ENCODE results near the gene ADA.

Gene ADA

DNA sequence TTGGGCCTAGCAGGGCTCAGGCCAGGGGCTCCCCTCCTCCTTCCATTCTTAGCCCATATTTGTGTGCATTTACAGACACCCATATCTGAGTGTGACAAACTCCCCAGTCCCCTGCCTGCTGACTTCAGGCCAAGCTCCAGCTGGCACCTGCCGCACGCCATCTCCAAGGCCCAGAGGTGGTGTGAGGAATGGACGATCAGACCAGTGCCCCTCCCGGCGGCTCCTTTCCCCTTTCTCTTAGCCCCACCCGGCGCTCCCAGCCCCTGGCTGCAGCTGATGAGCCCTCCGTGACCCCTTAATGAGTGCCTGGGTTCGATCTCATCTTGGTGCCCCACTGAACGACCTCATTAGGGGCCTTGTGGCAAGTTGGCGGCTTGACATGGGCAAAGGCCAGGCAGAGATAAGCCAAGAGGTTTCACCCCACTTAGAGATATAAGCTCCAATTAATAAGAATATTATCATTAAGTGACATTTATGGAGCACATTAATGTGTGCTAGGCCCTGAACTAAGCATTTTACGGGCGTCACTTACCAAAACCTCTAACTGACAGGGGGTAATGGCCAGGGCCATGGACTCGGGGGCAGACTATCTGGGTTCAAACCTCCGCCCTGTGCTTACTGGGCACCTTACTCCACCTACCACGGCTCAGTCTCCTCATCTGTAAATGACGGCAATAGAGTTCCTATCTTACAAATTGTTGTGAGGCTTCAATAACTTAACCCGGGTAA is 17.5 kb downstream of the ADA start:
- Mint-ChIP-seq H3K36me3 (ENCODE audit: insufficient read depth) (peaks cover 34% of the 10 kb centered on the region), H3K4me1 (ENCODE audit: low read depth in 2 of 2) (peaks cover 3 to 6% of the 10 kb centered on the region in 2 donors), H3K27ac (no peak overlapping the region), H3K27me3 (no peaks in the 10 kb centered on the region), H3K4me3 (no peak overlapping the region), H3K9me3 (no peaks in the 10 kb centered on the region)
- DNase-seq (no peak), ATAC-seq (replicated peaks) (no peak)

DNA sequence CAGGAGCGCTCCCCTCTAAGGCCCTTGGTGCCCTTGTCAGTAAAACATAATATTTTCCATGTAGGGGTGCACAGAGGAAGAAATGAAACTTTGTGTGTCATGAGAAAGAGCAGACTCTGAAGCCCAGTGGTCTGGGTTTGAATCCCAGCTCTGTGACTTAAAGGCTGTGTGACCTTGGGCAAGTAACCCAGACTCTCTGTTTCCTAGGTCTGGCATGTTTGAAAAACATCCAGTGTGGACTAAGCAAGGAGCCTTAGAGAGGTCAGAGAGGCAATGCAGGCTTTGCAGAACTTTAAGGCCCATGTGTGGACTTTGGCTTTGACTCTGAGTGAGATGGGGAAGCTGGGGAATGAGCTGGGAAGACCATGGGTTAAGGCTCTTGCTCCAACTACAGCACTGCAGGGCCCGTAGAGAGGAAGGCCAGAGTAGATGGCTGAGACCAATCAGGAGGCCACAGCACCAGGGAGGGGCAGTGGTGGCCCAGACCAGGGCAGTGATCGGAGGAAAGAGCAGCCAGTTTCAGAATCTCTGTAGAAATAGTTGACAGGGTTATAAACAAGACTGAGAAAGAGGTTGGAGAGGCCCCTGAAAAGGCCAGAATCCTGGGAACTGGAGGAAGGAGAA is 18.2 kb downstream of the ADA start:
- no peak for DNase-seq
- no peak for ATAC-seq (replicated peaks)
- Mint-ChIP-seq H3K27me3 (no peaks in the 10 kb centered on the region), H3K4me3 (no peak overlapping the region), H3K36me3 (ENCODE audit: insufficient read depth) (peaks cover 38% of the 10 kb centered on the region), H3K4me1 (ENCODE audit: low read depth in 2 of 2) (no peaks in the 10 kb centered on the region), H3K9me3 (no peaks in the 10 kb centered on the region), H3K27ac (no peak overlapping the region)

DNA sequence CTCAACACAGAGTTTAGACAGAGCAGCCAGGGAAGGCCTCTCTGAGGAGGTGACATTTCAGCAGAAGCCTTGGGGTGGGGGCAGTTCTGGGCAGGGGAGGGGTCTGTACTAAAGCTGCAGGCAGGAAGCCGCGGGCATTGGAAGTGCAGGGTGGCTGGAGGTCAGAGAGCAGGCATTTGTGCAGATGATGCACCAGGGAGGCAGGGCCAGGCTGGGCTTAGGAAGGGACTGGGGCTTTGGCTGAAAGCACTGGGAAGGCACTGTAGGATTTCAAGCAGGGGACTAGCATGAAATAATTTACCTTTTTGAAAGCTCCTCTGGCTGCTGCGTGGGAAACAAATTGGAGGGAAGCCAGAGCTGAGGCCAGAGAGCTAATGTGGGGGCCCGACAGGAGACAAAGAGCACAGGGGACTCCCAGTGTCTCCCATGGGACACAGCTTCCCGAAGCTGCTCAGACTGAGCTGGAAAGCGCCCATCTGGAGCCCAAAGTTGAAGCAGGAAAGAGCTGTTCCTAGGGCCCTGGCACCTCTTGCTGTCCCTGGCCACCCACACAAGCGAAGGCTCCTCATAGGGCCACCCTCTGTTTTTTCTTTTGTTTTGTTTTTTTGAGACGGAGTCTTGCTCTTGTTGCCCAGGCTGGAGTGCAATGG is 19.3 kb downstream of the ADA start:
- ATAC-seq (replicated peaks): no peak
- Mint-ChIP-seq H3K4me3 (no peak overlapping the region), H3K27ac (peak overlapping the region; percentile 44 to 90), H3K9me3 (no peaks in the 10 kb centered on the region), H3K4me1 (ENCODE audit: low read depth in 2 of 2) (peaks cover 0 to 2% of the 10 kb centered on the region in 2 donors), H3K36me3 (ENCODE audit: insufficient read depth) (peaks cover 38% of the 10 kb centered on the region), H3K27me3 (no peaks in the 10 kb centered on the region)
- no peak for DNase-seq

DNA sequence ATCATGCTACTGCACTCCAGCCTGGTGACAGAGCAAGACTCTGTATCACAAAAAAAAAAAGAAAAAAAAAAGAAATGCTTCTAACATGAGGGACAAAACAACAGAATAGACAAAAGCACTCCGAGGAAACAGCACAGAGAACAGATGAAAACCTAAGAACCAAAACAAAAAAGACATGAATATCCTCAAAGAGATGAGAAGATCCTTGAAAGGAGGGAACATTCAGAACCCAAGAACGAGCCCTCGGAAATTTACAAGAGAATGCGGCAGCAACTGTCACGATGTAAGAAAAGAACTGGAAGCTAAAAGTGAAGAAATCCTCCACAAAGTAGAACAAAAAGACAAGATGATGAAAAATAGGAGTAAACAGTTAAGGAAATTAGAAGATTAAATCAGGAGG is 21.2 kb downstream of the ADA start:
- Mint-ChIP-seq H3K9me3 (no peaks in the 10 kb centered on the region), H3K36me3 (ENCODE audit: insufficient read depth) (peaks cover 35% of the 10 kb centered on the region), H3K27ac (peak overlapping the region in 1 of 2 donors; percentile 2), H3K4me3 (no peak overlapping the region), H3K27me3 (no peaks in the 10 kb centered on the region), H3K4me1 (ENCODE audit: low read depth in 2 of 2) (peaks cover 0 to 4% of the 10 kb centered on the region in 2 donors)
- ATAC-seq (replicated peaks) (no peak), DNase-seq (no peak)

DNA sequence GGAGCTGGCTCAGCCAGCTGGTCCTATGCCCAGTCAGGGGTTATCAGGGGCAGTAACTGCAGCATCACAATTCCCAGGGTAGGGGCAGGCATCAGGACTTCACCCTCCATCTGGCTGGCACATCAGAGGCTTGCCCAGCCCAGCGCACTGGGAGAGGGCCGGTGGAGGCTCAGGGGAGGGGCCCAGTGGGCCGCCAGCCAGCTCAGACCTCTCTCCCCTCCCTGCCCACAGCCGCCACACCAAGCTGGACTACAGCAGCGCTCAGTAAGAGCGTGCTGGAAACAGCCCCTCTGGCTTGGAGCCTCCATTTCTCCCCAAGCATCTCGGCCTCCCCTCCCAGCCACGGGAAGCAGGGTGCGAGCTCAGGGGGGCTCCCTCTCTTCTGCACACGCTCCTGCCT is 22.0 kb downstream of the ADA start:
- peak overlapping the region in 1 of 2 donors; percentile 2 for H3K27ac Mint-ChIP-seq
- peaks cover 0 to 4% of the 10 kb centered on the region in 2 donors for H3K4me1 Mint-ChIP-seq (ENCODE audit: low read depth in 2 of 2)
- no peak overlapping the region for H3K4me3 Mint-ChIP-seq
- H3K27me3 Mint-ChIP-seq: no peaks in the 10 kb centered on the region
- no peaks in the 10 kb centered on the region for H3K9me3 Mint-ChIP-seq
- DNase-seq (no peak), ATAC-seq (replicated peaks) (no peak)
- peaks cover 35% of the 10 kb centered on the region for H3K36me3 Mint-ChIP-seq (ENCODE audit: insufficient read depth)

DNA sequence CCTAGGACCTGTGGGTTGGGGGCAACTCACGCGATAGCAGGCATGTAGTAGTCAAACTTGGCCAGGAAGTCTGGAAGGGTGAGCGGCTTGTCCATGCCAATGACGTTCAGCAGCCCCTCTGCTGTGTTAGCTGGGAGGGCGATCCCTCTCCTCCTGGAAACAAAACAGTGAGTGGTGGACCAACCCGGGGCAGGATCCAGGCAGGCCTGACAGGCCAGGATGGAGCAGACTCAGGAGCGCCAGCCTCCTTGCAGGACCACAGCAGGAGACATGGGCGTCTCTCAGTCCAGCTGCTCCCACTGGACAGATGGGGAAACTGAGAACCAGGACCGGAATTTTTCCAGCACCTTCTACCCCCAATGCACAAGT is 22.5 kb downstream of the ADA start:
- DNase-seq: no peak
- no peaks in the 10 kb centered on the region for H3K9me3 Mint-ChIP-seq
- H3K27me3 Mint-ChIP-seq: no peaks in the 10 kb centered on the region
- no peak for ATAC-seq (replicated peaks)
- H3K4me3 Mint-ChIP-seq: no peak overlapping the region
- peaks cover 0 to 4% of the 10 kb centered on the region in 2 donors for H3K4me1 Mint-ChIP-seq (ENCODE audit: low read depth in 2 of 2)
- H3K27ac Mint-ChIP-seq: peak overlapping the region in 1 of 2 donors; percentile 41
- peaks cover 33% of the 10 kb centered on the region for H3K36me3 Mint-ChIP-seq (ENCODE audit: insufficient read depth)

DNA sequence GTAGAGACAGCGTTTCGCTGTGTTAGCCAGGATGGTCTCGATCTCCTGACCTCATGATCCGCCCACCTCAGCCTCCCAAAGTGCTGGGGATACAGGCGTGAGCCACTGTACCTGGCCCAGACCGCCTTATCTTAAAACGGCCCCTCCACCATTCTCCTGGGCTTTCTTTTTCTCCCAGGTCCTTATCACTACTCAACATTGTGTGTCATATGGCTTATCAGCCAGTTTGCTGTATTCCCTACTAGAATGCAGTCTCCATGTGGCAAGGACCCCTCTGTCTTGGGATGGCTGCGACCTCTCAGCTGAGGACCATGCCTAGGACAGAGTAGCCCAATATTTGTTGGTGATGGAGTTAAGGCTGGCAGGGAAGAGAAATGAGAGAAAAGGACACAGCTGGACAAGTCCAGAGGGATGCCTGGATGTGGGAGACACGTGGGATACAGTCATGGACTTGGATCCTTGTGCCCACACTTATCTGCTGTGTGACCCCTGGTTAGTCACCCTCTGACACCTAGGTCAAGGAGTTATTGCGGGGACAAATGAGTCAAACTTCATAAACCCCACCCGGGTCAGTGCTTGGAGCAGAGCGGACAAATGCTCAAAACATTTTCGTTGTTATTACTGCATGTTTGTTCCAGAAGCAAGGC is 24.0 kb downstream of the ADA start:
- ATAC-seq (replicated peaks): no peak
- H3K4me1 Mint-ChIP-seq (ENCODE audit: low read depth in 2 of 2): peaks cover 3 to 4% of the 10 kb centered on the region in 2 donors
- peak overlapping the region; percentile 64 to 67 for H3K27ac Mint-ChIP-seq
- no peaks in the 10 kb centered on the region for H3K27me3 Mint-ChIP-seq
- DNase-seq: no peak
- H3K4me3 Mint-ChIP-seq: no peak overlapping the region
- peaks cover 30% of the 10 kb centered on the region for H3K36me3 Mint-ChIP-seq (ENCODE audit: insufficient read depth)
- H3K9me3 Mint-ChIP-seq: no peaks in the 10 kb centered on the region

DNA sequence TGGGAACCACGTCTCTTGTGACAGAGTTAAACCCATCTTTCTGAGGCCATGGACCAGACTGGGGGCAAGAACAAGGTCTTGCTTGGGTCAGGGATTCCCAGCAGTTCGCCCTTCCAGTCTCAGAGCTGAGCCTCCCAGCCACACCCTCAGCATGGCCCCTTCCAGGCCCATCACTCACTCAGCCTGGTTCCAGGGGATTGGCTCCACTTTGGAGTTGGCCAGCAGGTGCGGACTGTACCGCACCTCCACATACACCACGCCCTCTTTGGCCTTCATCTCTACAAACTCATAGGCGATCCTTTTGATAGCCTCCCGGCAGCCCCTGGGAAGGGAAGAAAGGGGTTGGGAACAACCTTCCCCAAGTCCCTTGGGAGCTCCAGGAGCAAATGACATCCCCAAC is 25.2 kb downstream of the ADA start:
- H3K27me3 Mint-ChIP-seq: no peaks in the 10 kb centered on the region
- ATAC-seq (replicated peaks): no peak
- H3K27ac Mint-ChIP-seq: peak overlapping the region in 1 of 2 donors; percentile 64
- H3K4me3 Mint-ChIP-seq: no peak overlapping the region
- H3K4me1 Mint-ChIP-seq (ENCODE audit: low read depth in 2 of 2): peaks cover 3 to 4% of the 10 kb centered on the region in 2 donors
- H3K9me3 Mint-ChIP-seq: no peaks in the 10 kb centered on the region
- peaks cover 30% of the 10 kb centered on the region for H3K36me3 Mint-ChIP-seq (ENCODE audit: insufficient read depth)
- no peak for DNase-seq

DNA sequence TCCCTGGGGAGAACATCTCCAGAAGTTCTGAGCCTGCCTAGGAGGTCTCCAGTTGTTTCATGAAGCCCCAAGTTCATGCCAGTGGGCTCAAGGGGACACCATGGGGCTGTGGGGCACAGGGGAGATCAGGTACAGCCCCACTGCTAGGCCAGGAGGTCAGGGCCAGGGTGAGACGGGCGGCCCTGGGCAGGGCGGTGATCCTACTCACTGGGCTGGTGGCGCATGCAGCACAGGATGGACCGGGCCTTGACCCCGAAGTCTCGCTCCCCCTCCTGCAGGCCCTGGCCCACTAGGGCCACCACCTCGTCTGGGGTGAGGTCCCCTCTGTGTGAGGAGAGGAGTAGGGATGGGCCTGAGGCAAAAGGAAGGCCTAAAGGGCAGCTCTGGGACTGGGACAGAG is 26.1 kb downstream of the ADA start:
- Mint-ChIP-seq H3K4me1 (ENCODE audit: low read depth in 2 of 2) (peaks cover 3 to 4% of the 10 kb centered on the region in 2 donors), H3K27ac (peak overlapping the region; percentile 58 to 66), H3K27me3 (no peaks in the 10 kb centered on the region), H3K9me3 (no peaks in the 10 kb centered on the region), H3K4me3 (no peak overlapping the region), H3K36me3 (ENCODE audit: insufficient read depth) (peaks cover 30% of the 10 kb centered on the region)
- ATAC-seq (replicated peaks) (no peak), DNase-seq (no peak)

DNA sequence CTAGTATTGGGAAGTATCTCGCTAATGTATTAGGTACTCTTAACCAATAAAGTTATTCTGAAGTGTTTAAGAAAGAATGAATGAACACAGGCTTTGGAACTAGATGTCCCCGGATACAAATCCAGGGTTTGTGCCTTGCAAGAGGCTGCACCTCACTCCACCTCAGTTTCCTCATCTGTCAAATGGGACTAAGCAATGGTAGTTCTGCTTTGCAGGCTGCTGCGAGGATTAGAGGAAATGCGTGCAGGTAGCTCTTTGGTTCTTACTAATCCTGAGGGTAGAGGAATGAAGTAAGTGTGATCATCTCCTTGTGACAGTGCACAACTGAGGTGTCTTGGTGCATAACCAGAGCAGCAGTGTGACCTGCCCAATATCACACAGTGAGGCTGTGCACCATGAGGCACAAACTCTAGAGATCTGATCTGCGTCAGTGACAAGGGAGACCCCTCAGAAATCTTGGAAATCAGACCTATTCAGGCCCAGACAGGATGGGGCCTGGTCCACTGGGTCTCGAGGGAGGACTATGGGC is 26.7 kb downstream of the ADA start:
- DNase-seq (no peak), ATAC-seq (replicated peaks) (no peak)
- Mint-ChIP-seq H3K4me3 (no peak overlapping the region), H3K27me3 (no peaks in the 10 kb centered on the region), H3K9me3 (no peaks in the 10 kb centered on the region), H3K4me1 (ENCODE audit: low read depth in 2 of 2) (peaks cover 4 to 8% of the 10 kb centered on the region in 2 donors), H3K36me3 (ENCODE audit: insufficient read depth) (peaks cover 36% of the 10 kb centered on the region), H3K27ac (peak overlapping the region; percentile 58 to 66)

DNA sequence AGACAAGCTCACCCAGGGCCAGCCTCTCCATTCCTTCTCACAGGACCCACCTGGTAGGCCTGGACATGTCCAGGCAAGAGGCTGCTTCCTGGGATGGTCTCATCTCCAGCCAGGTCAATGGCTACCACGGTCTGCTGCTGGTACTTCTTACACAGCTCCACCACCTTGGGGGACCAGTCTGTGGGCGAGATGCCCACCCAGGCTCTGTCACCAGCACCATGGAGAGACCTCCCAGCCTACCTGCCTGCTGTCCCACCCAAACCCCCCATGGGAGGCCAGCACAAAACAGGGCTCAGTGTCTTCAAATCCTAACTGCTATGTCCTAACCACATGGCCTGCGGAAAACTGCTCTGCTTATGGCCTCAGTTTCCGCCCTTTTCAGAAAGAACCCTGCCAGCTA is 27.3 kb downstream of the ADA start:
- Mint-ChIP-seq H3K9me3 (no peaks in the 10 kb centered on the region), H3K27ac (peak overlapping the region in 1 of 2 donors; percentile 66), H3K36me3 (ENCODE audit: insufficient read depth) (peaks cover 42% of the 10 kb centered on the region), H3K4me1 (ENCODE audit: low read depth in 2 of 2) (peaks cover 8 to 14% of the 10 kb centered on the region in 2 donors), H3K27me3 (no peaks in the 10 kb centered on the region), H3K4me3 (no peak overlapping the region)
- ATAC-seq (replicated peaks) (no peak), DNase-seq (no peak)

DNA sequence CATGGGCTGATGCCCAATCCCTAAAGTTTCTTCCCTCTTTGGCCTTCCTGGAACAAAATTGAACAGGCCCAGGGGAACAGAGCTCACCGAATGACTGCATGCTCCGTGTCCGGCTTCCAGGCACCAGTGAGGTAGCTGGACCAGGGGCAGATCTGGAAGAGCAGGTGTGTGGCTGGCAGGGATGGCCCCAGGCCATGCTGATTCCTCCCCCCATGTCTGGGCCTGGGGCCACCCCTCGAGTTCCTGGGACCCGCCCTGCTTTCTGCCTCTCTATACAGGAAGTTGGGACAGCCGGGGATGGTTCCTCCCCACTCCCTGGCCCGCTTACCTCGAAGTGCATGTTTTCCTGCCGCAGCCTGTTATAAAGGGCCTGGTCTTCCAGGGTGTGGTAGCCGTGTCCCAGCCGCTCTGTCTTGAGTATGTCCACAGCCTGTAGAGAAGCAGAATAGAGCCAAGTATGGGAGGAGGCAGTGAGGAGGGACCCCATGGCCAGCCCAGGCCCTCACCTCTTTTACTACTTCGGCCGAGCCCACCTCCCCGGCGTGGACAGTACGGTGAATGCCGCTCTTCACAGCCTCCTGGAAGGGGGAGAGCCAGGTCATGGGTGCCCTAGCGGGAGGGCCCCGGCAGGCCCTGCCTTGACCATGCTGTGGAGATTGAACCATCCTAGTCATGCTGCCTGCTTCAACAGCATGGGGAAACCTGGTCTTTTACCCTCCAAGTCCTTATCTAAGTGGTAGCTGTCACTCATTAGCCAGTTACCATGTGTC is 28.8 kb downstream of the ADA start:
- no peak overlapping the region for H3K4me3 Mint-ChIP-seq
- no peak for ATAC-seq (replicated peaks)
- peaks cover 43% of the 10 kb centered on the region for H3K36me3 Mint-ChIP-seq (ENCODE audit: insufficient read depth)
- no peak overlapping the region for H3K27ac Mint-ChIP-seq
- H3K9me3 Mint-ChIP-seq: no peaks in the 10 kb centered on the region
- peaks cover 15 to 21% of the 10 kb centered on the region in 2 donors for H3K4me1 Mint-ChIP-seq (ENCODE audit: low read depth in 2 of 2)
- no peak for DNase-seq
- H3K27me3 Mint-ChIP-seq: no peaks in the 10 kb centered on the region

DNA sequence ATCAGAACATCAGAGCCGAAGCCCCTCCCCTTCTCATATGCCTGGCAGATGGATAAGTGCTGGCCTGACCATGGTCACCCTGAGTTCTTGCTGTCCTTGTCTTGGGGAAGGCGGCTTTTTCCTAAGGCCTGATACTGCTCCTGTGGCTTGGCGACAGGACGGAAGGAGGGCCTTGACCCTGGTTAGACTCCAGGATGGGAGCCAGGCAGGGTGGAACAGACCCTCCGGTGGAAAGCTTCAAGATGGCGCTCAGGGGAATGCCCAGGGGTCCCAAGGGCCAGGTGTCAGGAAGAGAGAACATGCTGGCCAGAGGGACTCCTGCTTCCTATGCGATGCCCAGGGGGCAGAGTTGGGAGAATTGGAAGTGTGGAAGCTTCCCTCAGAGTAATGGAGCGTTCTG is 29.6 kb downstream of the ADA start:
- Mint-ChIP-seq H3K9me3 (no peaks in the 10 kb centered on the region), H3K4me1 (ENCODE audit: low read depth in 2 of 2) (peaks cover 13 to 21% of the 10 kb centered on the region in 2 donors), H3K27ac (peak overlapping the region; percentile 51 to 53), H3K4me3 (no peak overlapping the region), H3K27me3 (no peaks in the 10 kb centered on the region), H3K36me3 (ENCODE audit: insufficient read depth) (peaks cover 44% of the 10 kb centered on the region)
- ATAC-seq (replicated peaks) (no peak), DNase-seq (no peak)
